ENCODE measurements around the gene P2RX1. TPM values are rescaled to one million over a fixed set of nuclear protein-coding genes. Genes with fewer than 3 reads are reported as not detected.
A peak's percentile ranks its signal among the peaks of the same experiment; 100 is the strongest.
"Not testable (repeated sequence)": the region's sequence is repeated elsewhere in the genome, so short reads cannot be mapped to it uniquely, and the experiment has no call there.

The P2RX1 gene
- total RNA-seq, 2 experiments from 2014 or later = 0.12 TPM; not detected in 1

GRCh38 chr17:3948551-3948950 lies 32.3 kb upstream of the P2RX1 start:
- H3K4me3 Mint-ChIP-seq, H3K27me3 Mint-ChIP-seq, H3K27ac Mint-ChIP-seq, DNase-seq, H3K4me1 Mint-ChIP-seq, H3K9me3 Mint-ChIP-seq, POLR2A ChIA-PET: not testable (repeated sequence)
- CTCF ChIA-PET = interaction anchor here (0.5 to 2.0 kb wide), 9 partner anchors 11 to 251 kb away, joined by 3 to 10 read pairs (median 4); partner anchors contain the start of gene NCBP3
- H3K36me3 Mint-ChIP-seq (ENCODE audit: low read depth) = peaks cover 38% of the 10 kb centered on the region

- no peak overlapping the region for H3K27ac Mint-ChIP-seq
- no peak overlapping the region for H3K4me3 Mint-ChIP-seq
- H3K36me3 Mint-ChIP-seq (ENCODE audit: low read depth) = peaks cover 48% of the 10 kb centered on the region
- ChIA-PET POLR2A (no interaction called here), CTCF (interaction anchor here (0.6 to 2.0 kb wide), 4 partner anchors 18 to 655 kb away, joined by 3 to 10 read pairs (median 5); partner anchors contain the start of gene NCBP3)
- H3K4me1 Mint-ChIP-seq = peaks cover 2% of the 10 kb centered on the region
- no peaks in the 10 kb centered on the region for H3K27me3 Mint-ChIP-seq
- no peak for DNase-seq
- H3K9me3 Mint-ChIP-seq = no peaks in the 10 kb centered on the region
These were observed 31.1 kb upstream of the P2RX1 start for GRCh38 chr17:3947318-3947810.

- Mint-ChIP-seq H3K4me3 (no peak overlapping the region), H3K36me3 (ENCODE audit: low read depth) (peaks cover 45% of the 10 kb centered on the region), H3K9me3 (no peaks in the 10 kb centered on the region), H3K4me1 (peaks cover 2% of the 10 kb centered on the region), H3K27me3 (no peaks in the 10 kb centered on the region), H3K27ac (no peak overlapping the region)
- POLR2A ChIA-PET = no interaction called here
- no peak for DNase-seq
- CTCF ChIA-PET = interaction anchor here (0.6 to 2.0 kb wide), 2 partner anchors 19 to 35 kb away, joined by 4 to 5 read pairs; no protein-coding TSS in a partner anchor
These were observed 30.5 kb upstream of the P2RX1 start for GRCh38 chr17:3946711-3947235.

GRCh38 chr17:3944485-3945388 lies 28.5 kb upstream of the P2RX1 start:
- ChIA-PET CTCF (interaction anchor here (0.6 kb wide), 1 partner anchor 925 kb away, joined by 3 read pairs; no protein-coding TSS in a partner anchor), POLR2A (no interaction called here)
- DNase-seq = peak; percentile 35
- Mint-ChIP-seq H3K27me3 (no peaks in the 10 kb centered on the region), H3K9me3 (no peaks in the 10 kb centered on the region), H3K4me3 (no peak overlapping the region), H3K27ac (no peak overlapping the region), H3K4me1 (peaks cover 2% of the 10 kb centered on the region), H3K36me3 (ENCODE audit: low read depth) (peaks cover 57% of the 10 kb centered on the region)

GRCh38 chr17:3943240-3943891 lies 27.1 kb upstream of the P2RX1 start:
- no peak overlapping the region for H3K4me3 Mint-ChIP-seq
- CTCF ChIA-PET = no interaction called here

GRCh38 chr17:3940965-3941698 lies 24.9 kb upstream of the P2RX1 start:
- H3K36me3 Mint-ChIP-seq (ENCODE audit: low read depth) = peaks cover 70% of the 10 kb centered on the region
- no peak for DNase-seq
- H3K9me3 Mint-ChIP-seq = no peaks in the 10 kb centered on the region
- CTCF ChIA-PET = no interaction called here
- no peak overlapping the region for H3K4me3 Mint-ChIP-seq
- POLR2A ChIA-PET = no interaction called here
- H3K27ac Mint-ChIP-seq = no peak overlapping the region
- H3K27me3 Mint-ChIP-seq = no peaks in the 10 kb centered on the region
- H3K4me1 Mint-ChIP-seq = no peaks in the 10 kb centered on the region

More at GRCh38 chr17:3943240-3943891, 27.1 kb upstream of the P2RX1 start:
- Mint-ChIP-seq H3K27ac (no peak overlapping the region), H3K9me3 (no peaks in the 10 kb centered on the region), H3K36me3 (ENCODE audit: low read depth) (peaks cover 60% of the 10 kb centered on the region), H3K4me1 (no peaks in the 10 kb centered on the region), H3K27me3 (no peaks in the 10 kb centered on the region)
- DNase-seq = no peak
- POLR2A ChIA-PET = no interaction called here

- H3K27ac Mint-ChIP-seq = no peak overlapping the region
- no peak for DNase-seq
- H3K4me1 Mint-ChIP-seq = no peaks in the 10 kb centered on the region
- POLR2A ChIA-PET = no interaction called here
- H3K9me3 Mint-ChIP-seq = no peaks in the 10 kb centered on the region
- no peaks in the 10 kb centered on the region for H3K27me3 Mint-ChIP-seq
- H3K36me3 Mint-ChIP-seq (ENCODE audit: low read depth) = peaks cover 70% of the 10 kb centered on the region
- H3K4me3 Mint-ChIP-seq = no peak overlapping the region
- CTCF ChIA-PET = no interaction called here
These were observed 21.1 kb upstream of the P2RX1 start for GRCh38 chr17:3937359-3937758.

GRCh38 chr17:3935825-3936355 lies 19.6 kb upstream of the P2RX1 start:
- no peak overlapping the region for H3K4me3 Mint-ChIP-seq
- H3K27me3 Mint-ChIP-seq = no peaks in the 10 kb centered on the region
- H3K4me1 Mint-ChIP-seq = no peaks in the 10 kb centered on the region
- no peaks in the 10 kb centered on the region for H3K9me3 Mint-ChIP-seq
- no peak for DNase-seq
- CTCF ChIA-PET = interaction anchor here (0.7 to 1.3 kb wide), 2 partner anchors 21 to 89 kb away, joined by 3 to 4 read pairs; no protein-coding TSS in a partner anchor
- H3K27ac Mint-ChIP-seq = no peak overlapping the region
- POLR2A ChIA-PET = no interaction called here
- H3K36me3 Mint-ChIP-seq (ENCODE audit: low read depth) = peaks cover 66% of the 10 kb centered on the region

GRCh38 chr17:3935140-3935542 lies 18.9 kb upstream of the P2RX1 start:
- no peak overlapping the region for H3K4me3 Mint-ChIP-seq
- H3K27me3 Mint-ChIP-seq = no peaks in the 10 kb centered on the region
- H3K36me3 Mint-ChIP-seq (ENCODE audit: low read depth) = peaks cover 66% of the 10 kb centered on the region
- no peaks in the 10 kb centered on the region for H3K4me1 Mint-ChIP-seq
- no peak overlapping the region for H3K27ac Mint-ChIP-seq
- peak; percentile 49 for DNase-seq
- CTCF ChIA-PET = interaction anchor here (0.7 to 1.7 kb wide), 3 partner anchors 11 to 43 kb away, joined by 3 to 4 read pairs (median 3); no protein-coding TSS in a partner anchor
- POLR2A ChIA-PET = no interaction called here
- no peaks in the 10 kb centered on the region for H3K9me3 Mint-ChIP-seq

- DNase-seq = no peak
- Mint-ChIP-seq H3K4me1 (no peaks in the 10 kb centered on the region), H3K27ac (no peak overlapping the region), H3K4me3 (no peak overlapping the region), H3K9me3 (no peaks in the 10 kb centered on the region), H3K36me3 (ENCODE audit: low read depth) (peaks cover 49% of the 10 kb centered on the region), H3K27me3 (no peaks in the 10 kb centered on the region)
- CTCF ChIA-PET = interaction anchor here (0.6 to 0.7 kb wide), 2 partner anchors 89 to 290 kb away, joined by 3 read pairs; no protein-coding TSS in a partner anchor
- POLR2A ChIA-PET = no interaction called here
These were observed 13.5 kb upstream of the P2RX1 start for GRCh38 chr17:3929764-3930163.

GRCh38 chr17:3929181-3929580 lies 12.9 kb upstream of the P2RX1 start:
- no peak overlapping the region for H3K4me3 Mint-ChIP-seq
- CTCF ChIA-PET = interaction anchor here (0.6 to 0.8 kb wide), 2 partner anchors 15 to 61 kb away, joined by 3 to 4 read pairs; no protein-coding TSS in a partner anchor
- peaks cover 48% of the 10 kb centered on the region for H3K36me3 Mint-ChIP-seq (ENCODE audit: low read depth)
- H3K27me3 Mint-ChIP-seq = no peaks in the 10 kb centered on the region
- no peak for DNase-seq
- no peaks in the 10 kb centered on the region for H3K4me1 Mint-ChIP-seq
- H3K27ac Mint-ChIP-seq = no peak overlapping the region
- no peaks in the 10 kb centered on the region for H3K9me3 Mint-ChIP-seq
- POLR2A ChIA-PET = no interaction called here

GRCh38 chr17:3928406-3928805 lies 12.1 kb upstream of the P2RX1 start:
- peaks cover 43% of the 10 kb centered on the region for H3K36me3 Mint-ChIP-seq (ENCODE audit: low read depth)
- H3K4me3 Mint-ChIP-seq = no peak overlapping the region
- CTCF ChIA-PET = interaction anchor here (0.6 to 1.5 kb wide), 4 partner anchors 14 to 122 kb away, joined by 3 to 4 read pairs (median 3); no protein-coding TSS in a partner anchor
- H3K9me3 Mint-ChIP-seq = no peaks in the 10 kb centered on the region
- no peaks in the 10 kb centered on the region for H3K27me3 Mint-ChIP-seq
- POLR2A ChIA-PET = no interaction called here
- H3K27ac Mint-ChIP-seq = no peak overlapping the region
- DNase-seq = no peak
- no peaks in the 10 kb centered on the region for H3K4me1 Mint-ChIP-seq
